OCI-LY1 (cell line): ENCODE data around the gene FAT1.
"Not testable (repeated sequence)": the region's sequence is repeated elsewhere in the genome, so short reads cannot be mapped to it uniquely, and the experiment has no call there.

ENCODE experiments used
- H2AFZ ChIP-seq: fragments of 200-600 bp; sonication (generic), shearing (Covaris generic); 2 replicates; pipeline ENCODE4 v1.6.0; 2014; ENCODE audit warnings: antibody characterized with exemption, mild to moderate bottlenecking, low read length
- H3F3A ChIP-seq: fragments of 200-600 bp; sonication (generic), shearing (Covaris generic); 2 replicates; pipeline ENCODE4 v1.6.0; 2014; ENCODE audit warnings: mild to moderate bottlenecking, antibody characterized with exemption, low read length, moderate library complexity; ENCODE audit not compliant: insufficient read depth
- H3K27ac ChIP-seq: fragments of 200-600 bp; sonication (generic); 2 replicates; pipeline ENCODE4 v1.5.1; 2014; ENCODE audit warnings: low read length, mixed run types, mild to moderate bottlenecking, low read depth; ENCODE audit not compliant: poor library complexity, severe bottlenecking
- H3K27me3 ChIP-seq: fragments of 200-600 bp; sonication (generic); 2 replicates; pipeline ENCODE4 v1.6.0; 2014; ENCODE audit warnings: antibody characterized with exemption, mild to moderate bottlenecking, low read length, moderate library complexity; ENCODE audit not compliant: insufficient read depth
- H3K36me3 ChIP-seq: fragments of 200-600 bp; sonication (generic); 2 replicates; pipeline ENCODE4 v1.6.1; 2014; ENCODE audit warnings: mild to moderate bottlenecking, antibody characterized with exemption, low read length, moderate library complexity, mixed read lengths; ENCODE audit not compliant: insufficient read depth
- H3K4me1 ChIP-seq: fragments of 200-600 bp; sonication (generic); 2 replicates; pipeline ENCODE4 v1.5.1; 2014; ENCODE audit warnings: mild to moderate bottlenecking, low read length, moderate library complexity; ENCODE audit not compliant: insufficient read depth, severe bottlenecking
- H3K4me2 ChIP-seq: fragments of 200-600 bp; sonication (generic), shearing (Covaris generic); 2 replicates; pipeline ENCODE4 v1.6.1; 2014; ENCODE audit warnings: low read length
- H3K4me3 ChIP-seq: fragments of 200-600 bp; sonication (generic); 2 replicates; pipeline ENCODE4 v1.5.1; 2014; ENCODE audit warnings: low read length, low read depth, mild to moderate bottlenecking, mixed read lengths; ENCODE audit not compliant: poor library complexity, severe bottlenecking
- H3K79me2 ChIP-seq: fragments of 200-600 bp; shearing (Covaris generic); 2 replicates; pipeline ENCODE4 v1.6.1; 2016; ENCODE audit warnings: mixed run types, low read length, mixed read lengths; ENCODE audit not compliant: insufficient read depth
- H3K9ac ChIP-seq: fragments of 200-600 bp; sonication (generic), shearing (Covaris generic); 2 replicates; pipeline ENCODE4 v1.6.1; 2014; ENCODE audit warnings: mild to moderate bottlenecking, low read length, mixed read lengths
- H3K9me2 ChIP-seq: fragments of 200-600 bp; sonication (generic), shearing (Covaris generic); 2 replicates; pipeline ENCODE4 v1.6.1; 2014; ENCODE audit warnings: low read depth, mild to moderate bottlenecking, low read length, mixed read lengths
- H3K9me3 ChIP-seq: fragments of 200-600 bp; shearing (Covaris generic); 2 replicates; pipeline ENCODE4 v1.6.1; 2014; ENCODE audit warnings: low read length, mixed read lengths
- H4K20me1 ChIP-seq: fragments of 200-600 bp; sonication (generic), shearing (Covaris generic); 2 replicates; pipeline ENCODE4 v1.6.0; 2016; ENCODE audit warnings: mild to moderate bottlenecking, low read length; ENCODE audit not compliant: insufficient read depth
- EZH2 ChIP-seq: fragments of 200-600 bp; sonication (generic), shearing (Covaris generic); IDR thresholded peaks from 2 replicates; pipeline ENCODE4 v1.8.0; 2017; ENCODE audit warnings: borderline replicate concordance, mixed run types, mild to moderate bottlenecking, antibody characterized with exemption, low read length, moderate library complexity, mixed read lengths
- TF ChIP-seq, protein P1 (sequence below): fragments of 200-600 bp; sonication (generic), shearing (Covaris generic); IDR thresholded peaks from 2 replicates; pipeline ENCODE4 v1.5.1; 2017; ENCODE audit warnings: mild to moderate bottlenecking, antibody characterized with exemption, low read length, moderate library complexity, mixed read lengths

Gene FAT1

DNA sequence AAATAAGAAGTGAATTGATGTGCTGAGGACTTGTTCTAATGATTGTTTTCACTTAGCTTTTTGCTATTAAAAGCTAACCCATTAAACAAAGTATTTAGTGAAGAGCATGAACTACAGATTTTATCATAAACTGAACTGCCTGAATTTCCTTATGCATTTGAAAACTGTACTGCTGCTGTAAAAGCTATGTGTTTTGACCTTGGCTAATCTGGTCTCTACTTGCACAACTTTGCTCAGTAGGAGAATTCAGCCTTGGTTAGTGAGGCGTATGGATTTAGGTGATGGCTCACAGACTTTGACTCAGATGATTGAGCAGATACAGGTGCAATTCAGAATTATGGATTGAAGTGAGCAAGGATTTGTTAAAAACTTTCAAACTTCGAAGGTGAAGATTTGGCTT is 38.7 kb upstream of the FAT1 start:
- no peaks in the 10 kb centered on the region for H3K79me2 ChIP-seq
- H3K9ac ChIP-seq: no peak overlapping the region
- H3K4me2 ChIP-seq: no peak overlapping the region; the same call in 1 of the 2 replicates
- H3K27ac ChIP-seq: no peak overlapping the region
- H2AFZ ChIP-seq: no peak overlapping the region
- no peak overlapping the region for H3K4me3 ChIP-seq
- peaks cover 58% of the 10 kb centered on the region for H3K4me1 ChIP-seq
- no peaks in the 10 kb centered on the region for H4K20me1 ChIP-seq
- no peaks in the 10 kb centered on the region for H3K9me2 ChIP-seq
- TF ChIP-seq, protein P1, sequence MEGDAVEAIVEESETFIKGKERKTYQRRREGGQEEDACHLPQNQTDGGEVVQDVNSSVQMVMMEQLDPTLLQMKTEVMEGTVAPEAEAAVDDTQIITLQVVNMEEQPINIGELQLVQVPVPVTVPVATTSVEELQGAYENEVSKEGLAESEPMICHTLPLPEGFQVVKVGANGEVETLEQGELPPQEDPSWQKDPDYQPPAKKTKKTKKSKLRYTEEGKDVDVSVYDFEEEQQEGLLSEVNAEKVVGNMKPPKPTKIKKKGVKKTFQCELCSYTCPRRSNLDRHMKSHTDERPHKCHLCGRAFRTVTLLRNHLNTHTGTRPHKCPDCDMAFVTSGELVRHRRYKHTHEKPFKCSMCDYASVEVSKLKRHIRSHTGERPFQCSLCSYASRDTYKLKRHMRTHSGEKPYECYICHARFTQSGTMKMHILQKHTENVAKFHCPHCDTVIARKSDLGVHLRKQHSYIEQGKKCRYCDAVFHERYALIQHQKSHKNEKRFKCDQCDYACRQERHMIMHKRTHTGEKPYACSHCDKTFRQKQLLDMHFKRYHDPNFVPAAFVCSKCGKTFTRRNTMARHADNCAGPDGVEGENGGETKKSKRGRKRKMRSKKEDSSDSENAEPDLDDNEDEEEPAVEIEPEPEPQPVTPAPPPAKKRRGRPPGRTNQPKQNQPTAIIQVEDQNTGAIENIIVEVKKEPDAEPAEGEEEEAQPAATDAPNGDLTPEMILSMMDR: no peak
- no peak for TF ChIP-seq EZH2
- no peaks in the 10 kb centered on the region for H3K36me3 ChIP-seq
- no peaks in the 10 kb centered on the region for H3F3A ChIP-seq
- no peaks in the 10 kb centered on the region for H3K27me3 ChIP-seq
- H3K9me3 ChIP-seq: no peaks in the 10 kb centered on the region

DNA sequence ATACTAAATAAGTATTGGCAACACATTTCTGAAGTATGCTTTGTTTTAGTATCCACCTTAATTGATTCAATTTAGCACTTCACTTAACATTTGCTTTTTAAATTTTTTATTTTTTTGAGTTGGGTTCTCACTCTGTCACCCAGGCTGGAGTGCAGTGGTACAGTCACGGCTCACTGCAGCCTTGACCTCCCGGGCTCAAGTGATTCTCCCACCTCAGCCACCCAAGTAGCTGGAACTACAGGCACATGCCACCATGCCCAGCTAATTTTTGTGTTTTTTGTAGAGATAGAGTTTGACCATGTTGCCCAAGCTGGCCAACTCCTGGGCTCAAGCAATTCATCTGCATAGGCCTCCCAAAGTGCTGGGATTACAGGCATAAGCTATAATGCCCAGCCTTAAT is 38.3 kb upstream of the FAT1 start:
- not testable (repeated sequence) for H3F3A ChIP-seq, H3K9me2 ChIP-seq, H3K9ac ChIP-seq, H3K79me2 ChIP-seq, H3K4me2 ChIP-seq, H3K27me3 ChIP-seq, H2AFZ ChIP-seq, H3K9me3 ChIP-seq, H3K36me3 ChIP-seq, H3K4me3 ChIP-seq, H3K27ac ChIP-seq, H4K20me1 ChIP-seq
- H3K4me1 ChIP-seq: peaks cover 58% of the 10 kb centered on the region

DNA sequence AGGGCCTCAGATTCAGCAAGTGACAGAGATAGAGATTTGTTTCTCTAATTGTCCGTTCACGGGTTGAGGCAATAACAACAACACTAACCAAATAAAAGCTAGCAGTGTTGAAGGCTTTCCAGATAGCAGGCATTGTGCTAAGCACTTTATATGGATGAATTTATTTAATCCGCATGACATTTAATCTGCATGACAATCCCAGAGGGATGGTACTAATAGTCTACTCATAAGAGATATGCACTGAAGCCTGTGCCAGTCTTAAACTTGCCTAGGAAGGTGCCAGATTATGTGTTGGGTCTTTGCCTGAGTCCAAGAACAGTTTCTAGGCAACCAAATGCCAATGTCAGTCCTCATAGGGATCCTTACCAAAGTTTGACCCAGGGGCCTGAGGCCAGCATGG is 37.7 kb upstream of the FAT1 start:
- Histone ChIP-seq H3K36me3 (no peaks in the 10 kb centered on the region), H3K27me3 (no peaks in the 10 kb centered on the region), H3F3A (no peaks in the 10 kb centered on the region), H3K9me3 (no peaks in the 10 kb centered on the region), H3K9me2 (no peaks in the 10 kb centered on the region), H3K9ac (no peak overlapping the region), H3K4me1 (peaks cover 58% of the 10 kb centered on the region), H2AFZ (no peak overlapping the region), H3K27ac (peak overlapping the region; percentile 54), H4K20me1 (no peaks in the 10 kb centered on the region), H3K4me3 (no peak overlapping the region), H3K4me2 (peak overlapping the region; percentile 0; the same call in 1 of the 2 replicates), H3K79me2 (no peaks in the 10 kb centered on the region)
- TF ChIP-seq, protein P1: no peak
- no peak for TF ChIP-seq EZH2

DNA sequence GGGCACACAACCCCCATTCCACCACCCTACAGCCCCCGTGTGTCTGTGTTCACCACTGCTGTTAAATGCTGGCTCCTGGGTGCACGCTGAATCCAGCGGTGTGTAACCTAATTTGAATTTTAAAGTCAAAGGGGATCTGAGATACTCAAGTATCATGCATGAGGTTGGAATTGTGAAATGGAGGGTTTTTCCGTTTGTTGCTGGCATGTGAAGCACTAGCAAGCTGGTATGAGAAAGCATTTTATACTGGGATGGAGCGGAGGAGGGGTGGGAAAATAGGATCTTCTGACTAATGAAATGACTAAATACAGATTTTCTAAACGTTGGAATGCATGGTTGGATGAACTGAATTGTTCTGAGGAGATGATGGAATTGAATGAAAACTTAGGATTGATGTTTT is 36.9 kb upstream of the FAT1 start:
- Histone ChIP-seq H3K9ac (no peak overlapping the region), H3K27me3 (no peaks in the 10 kb centered on the region), H3K9me3 (no peaks in the 10 kb centered on the region), H3K4me2 (peak overlapping the region; percentile 0; the same call in 1 of the 2 replicates), H3K4me1 (peaks cover 59% of the 10 kb centered on the region), H3K4me3 (no peak overlapping the region), H3K27ac (peak overlapping the region; percentile 54), H2AFZ (no peak overlapping the region), H3K79me2 (no peaks in the 10 kb centered on the region), H4K20me1 (no peaks in the 10 kb centered on the region), H3K9me2 (no peaks in the 10 kb centered on the region), H3K36me3 (no peaks in the 10 kb centered on the region), H3F3A (no peaks in the 10 kb centered on the region)
- no peak for TF ChIP-seq EZH2
- TF ChIP-seq, protein P1: no peak
